Sigmoid colon (tissue), 7 donors: ENCODE data around the gene RTL10. TPM values are rescaled to one million over a fixed set of nuclear protein-coding genes. Genes with fewer than 3 reads are reported as not detected.

Experiments used
- DNase-seq: peaks from one replicate; pipeline ENCODE4 v3.0.0-alpha.2; 2019
- H3K27ac ChIP-seq, 4 donors: fragments of 200-600 bp; sonication (generic); one replicate each; pipeline ENCODE4 v1.5.1; 2016 to 2019; ENCODE audit warnings: mild to moderate bottlenecking in 1 of 4
- H3K27me3 ChIP-seq, 3 donors: fragments of 200-600 bp; sonication (generic); one replicate each; pipeline ENCODE4 v1.5.1; 2019; ENCODE audit warnings: mild to moderate bottlenecking in 1 of 3
- H3K36me3 ChIP-seq, 4 donors: fragments of 200-600 bp; sonication (generic); one replicate each; pipeline ENCODE4 v1.5.1; 2016 to 2019
- H3K4me1 ChIP-seq, 4 donors: fragments of 200-600 bp; sonication (generic); one replicate each; pipeline ENCODE4 v1.5.1; 2017 to 2019
- H3K4me3 ChIP-seq, 4 donors: fragments of 200-600 bp; sonication (generic); one replicate each; pipeline ENCODE4 v1.5.1; 2017 to 2019; ENCODE audit warnings: mild to moderate bottlenecking in 2 of 4, moderate library complexity in 1 of 4
- H3K9me3 ChIP-seq, 4 donors: fragments of 200-600 bp in 3 of 4; sonication (generic) in 3 of 4; one replicate each; pipeline versions ENCODE4 v1.5.1 to v1.6.1; 2013 to 2019
- EP300 ChIP-seq, 4 donors: sonication (generic); formaldehyde crosslinking; IDR thresholded peaks; one replicate each; pipeline ENCODE4 v1.6.1; 2017; ENCODE audit warnings: antibody characterized with exemption in 4 of 4
- POLR2A ChIP-seq, 2 donors: fragments of 450-650 bp; IDR thresholded peaks; one replicate each; pipeline ENCODE4 v1.6.1; 2016; ENCODE audit warnings: antibody characterized with exemption in 2 of 2, mild to moderate bottlenecking in 2 of 2, moderate library complexity in 2 of 2
- POLR2AphosphoS5 ChIP-seq, 4 donors: sonication (generic); formaldehyde crosslinking; IDR thresholded peaks; one replicate each; pipeline ENCODE4 v1.6.1; 2017; ENCODE audit warnings: antibody characterized with exemption in 4 of 4
- WGBS, 2 donors: extraction: QIAGEN DNeasy Blood & Tissue Kit; methylation state at CpG; one replicate each; pipeline ENCODE4 v1.1.7; 2013; 5-methylcytosine and 5-hydroxymethylcytosine counted together
- intact Hi-C: fragments of 100-400 bp; cut with DNase I; formaldehyde crosslinking; loops from one replicate; pipeline ENCODE4 v1.15.1; 2023
- polyA plus RNA-seq, 3 donors: library from polyadenylated mRNA; stranded (reverse); fragments of 200-250 nt; gene quantifications; one replicate each; pipeline ENCODE4 v1.2.3, GENCODE V29; 2013
- total RNA-seq, 4 donors: library from RNA; depleted of rRNA; stranded (reverse); fragments of >200 nt; gene quantifications; one replicate each; pipeline ENCODE4 v1.1.0, GENCODE V29; 2016
- TF ChIP-seq, protein P1 (sequence below), 4 experiments: fragments of 450-650 bp in 3 of 4; fragments of 200-600 bp in 1 of 4; IDR thresholded peaks; one replicate each; pipeline ENCODE4 v1.5.1; 2016 to 2019; ENCODE audit warnings: antibody characterized with exemption in 4 of 4, mild to moderate bottlenecking in 3 of 4, moderate library complexity in 2 of 4
- donor health status: healthy with polysubstance abuse.
- donor health status: Bipolar disorder and iron deficiency.
- donor health status: healthy.

RTL10 gene
- total and polyA plus RNA-seq, 7 donors = 1.8 to 15.0 (median 7.8) TPM

DNA sequence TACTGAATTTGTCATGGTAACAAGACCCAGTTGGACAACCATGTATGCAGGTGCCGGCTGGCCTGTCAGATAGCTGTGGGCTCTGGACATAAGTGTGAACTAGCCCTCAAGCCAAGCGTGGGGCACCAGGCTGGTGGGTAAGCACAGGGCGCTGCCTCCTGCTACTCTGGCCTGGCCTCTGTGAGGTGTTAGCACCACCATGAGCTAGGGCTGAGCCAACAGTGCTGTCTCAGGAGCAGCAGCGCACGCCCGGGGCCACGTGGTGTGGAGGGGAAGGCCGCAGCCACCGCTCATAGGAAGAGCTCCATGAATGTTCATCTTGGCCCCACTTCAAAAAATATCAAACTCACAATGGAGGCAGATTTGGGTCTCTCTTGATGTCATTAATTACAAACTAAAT is 35.3 kb upstream of the RTL10 start:
- DNase-seq = no peak
- no peak for TF ChIP-seq POLR2A (IDR thresholded peaks at IDR 0.05)
- no peak for TF ChIP-seq EP300 (IDR thresholded peaks at IDR 0.05)
- TF ChIP-seq, protein P1, sequence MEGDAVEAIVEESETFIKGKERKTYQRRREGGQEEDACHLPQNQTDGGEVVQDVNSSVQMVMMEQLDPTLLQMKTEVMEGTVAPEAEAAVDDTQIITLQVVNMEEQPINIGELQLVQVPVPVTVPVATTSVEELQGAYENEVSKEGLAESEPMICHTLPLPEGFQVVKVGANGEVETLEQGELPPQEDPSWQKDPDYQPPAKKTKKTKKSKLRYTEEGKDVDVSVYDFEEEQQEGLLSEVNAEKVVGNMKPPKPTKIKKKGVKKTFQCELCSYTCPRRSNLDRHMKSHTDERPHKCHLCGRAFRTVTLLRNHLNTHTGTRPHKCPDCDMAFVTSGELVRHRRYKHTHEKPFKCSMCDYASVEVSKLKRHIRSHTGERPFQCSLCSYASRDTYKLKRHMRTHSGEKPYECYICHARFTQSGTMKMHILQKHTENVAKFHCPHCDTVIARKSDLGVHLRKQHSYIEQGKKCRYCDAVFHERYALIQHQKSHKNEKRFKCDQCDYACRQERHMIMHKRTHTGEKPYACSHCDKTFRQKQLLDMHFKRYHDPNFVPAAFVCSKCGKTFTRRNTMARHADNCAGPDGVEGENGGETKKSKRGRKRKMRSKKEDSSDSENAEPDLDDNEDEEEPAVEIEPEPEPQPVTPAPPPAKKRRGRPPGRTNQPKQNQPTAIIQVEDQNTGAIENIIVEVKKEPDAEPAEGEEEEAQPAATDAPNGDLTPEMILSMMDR (IDR thresholded peaks at IDR 0.05) = no peak
- no peak for TF ChIP-seq POLR2AphosphoS5 (IDR thresholded peaks at IDR 0.05)
- no peaks in the 10 kb centered on the region for H3K9me3 ChIP-seq
- H3K27me3 ChIP-seq = no peaks in the 10 kb centered on the region
- 90 to 94% methylated on average over 9 of the region's 9 CpGs for WGBS, 2 donors
- H3K4me3 ChIP-seq = no peak overlapping the region
- H3K36me3 ChIP-seq = peaks cover 0 to 22% (median 3%) of the 10 kb centered on the region in 4 donors
- intact Hi-C loops = no loop called here
- H3K27ac ChIP-seq = no peak overlapping the region
- peaks cover 0 to 21% (median 4%) of the 10 kb centered on the region in 4 donors for H3K4me1 ChIP-seq

DNA sequence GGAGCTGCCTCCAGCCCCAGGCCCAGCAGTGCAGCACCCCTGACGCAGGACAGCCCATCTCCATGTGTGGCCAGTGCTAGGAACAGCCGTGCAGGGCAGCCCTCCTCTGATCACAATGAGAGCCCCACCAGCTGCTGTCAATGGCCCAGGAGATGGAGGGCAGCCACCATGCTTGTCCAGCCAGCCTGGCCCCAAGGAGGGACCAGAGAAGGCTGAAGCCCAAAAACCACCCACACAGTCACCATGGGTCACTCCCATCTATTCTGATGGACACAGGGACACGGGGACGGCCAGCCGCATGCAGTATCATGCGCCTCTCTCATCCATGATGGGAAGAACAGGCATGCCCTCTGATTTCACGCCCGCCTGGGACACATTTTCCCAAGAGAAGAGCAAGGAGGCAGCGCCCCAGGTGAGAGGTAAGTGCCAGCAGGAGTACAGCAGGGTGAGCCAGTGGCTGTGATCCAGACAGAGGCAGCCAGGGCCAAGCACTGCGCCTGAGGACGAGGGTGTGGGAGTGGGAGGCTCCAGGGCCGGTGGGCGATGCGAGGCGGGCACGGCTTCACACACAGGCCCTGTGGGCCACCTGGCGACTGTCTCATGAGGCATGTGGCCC is 33.6 kb upstream of the RTL10 start:
- no peaks in the 10 kb centered on the region for H3K27me3 ChIP-seq
- TF ChIP-seq, protein P1 (IDR thresholded peaks at IDR 0.05) = no peak
- TF ChIP-seq POLR2A (IDR thresholded peaks at IDR 0.05) = no peak
- no peak for TF ChIP-seq POLR2AphosphoS5 (IDR thresholded peaks at IDR 0.05)
- no peak for TF ChIP-seq EP300 (IDR thresholded peaks at IDR 0.05)
- WGBS, 2 donors = 95 to 96% methylated on average over 17 of the region's 17 CpGs

DNA sequence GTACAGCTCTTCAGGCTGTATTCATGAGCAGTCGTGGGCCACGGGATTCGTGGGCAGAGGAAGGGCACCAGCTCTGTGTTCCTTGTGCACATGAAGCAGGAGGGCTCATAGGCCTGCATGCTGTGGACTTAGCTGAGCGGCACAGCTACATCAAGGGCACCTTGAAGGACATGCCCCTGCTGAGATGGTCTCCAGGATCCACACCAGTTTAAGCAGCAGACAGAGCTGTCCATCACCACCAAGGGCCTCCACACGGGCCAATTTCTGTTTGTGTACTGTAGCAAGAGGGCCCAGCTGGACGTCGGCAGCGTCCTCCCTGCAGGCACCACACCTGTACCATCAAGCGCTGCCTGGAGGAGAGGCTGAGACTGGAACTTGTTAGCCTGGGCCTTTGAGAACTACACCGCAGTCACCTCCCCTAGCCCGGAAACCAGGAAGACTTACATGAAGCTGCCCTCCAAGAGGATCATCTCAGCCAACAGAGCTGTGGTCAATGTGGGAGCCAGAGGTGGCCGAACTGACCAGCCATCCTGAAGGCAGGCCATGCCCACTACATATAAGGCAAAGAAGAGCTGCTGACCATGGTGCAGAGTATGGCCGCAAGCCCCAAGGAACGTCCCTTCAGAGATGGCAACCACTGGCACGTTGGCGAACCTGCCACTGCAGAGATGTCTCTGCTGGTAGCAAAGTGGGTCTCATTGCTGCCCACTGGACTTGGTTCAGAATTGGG is 32.7 kb upstream of the RTL10 start:
- H3K27me3 ChIP-seq = no peaks in the 10 kb centered on the region
- WGBS, 2 donors = 86 to 94% methylated on average over 16 of the region's 16 CpGs
- peaks cover 0 to 5% (median 4%) of the 10 kb centered on the region in 4 donors for H3K36me3 ChIP-seq
- intact Hi-C loops = no loop called here
- TF ChIP-seq POLR2A (IDR thresholded peaks at IDR 0.05) (no peak), POLR2AphosphoS5 (IDR thresholded peaks at IDR 0.05) (no peak), EP300 (IDR thresholded peaks at IDR 0.05) (no peak)
- TF ChIP-seq, protein P1 (IDR thresholded peaks at IDR 0.05) = no peak
- no peak for DNase-seq
- H3K27ac ChIP-seq = no peak overlapping the region
- H3K9me3 ChIP-seq = no peaks in the 10 kb centered on the region
- H3K4me3 ChIP-seq = no peak overlapping the region
- peaks cover 0 to 19% (median 8%) of the 10 kb centered on the region in 4 donors for H3K4me1 ChIP-seq

More for the DNA sequence above, 33.6 kb upstream of the RTL10 start:
- H3K9me3 ChIP-seq = no peaks in the 10 kb centered on the region
- H3K4me3 ChIP-seq = no peak overlapping the region
- no peak for DNase-seq
- intact Hi-C loops = no loop called here
- H3K4me1 ChIP-seq = peaks cover 0 to 21% (median 4%) of the 10 kb centered on the region in 4 donors
- H3K36me3 ChIP-seq = peaks cover 0 to 5% (median 2%) of the 10 kb centered on the region in 4 donors
- H3K27ac ChIP-seq = no peak overlapping the region

DNA sequence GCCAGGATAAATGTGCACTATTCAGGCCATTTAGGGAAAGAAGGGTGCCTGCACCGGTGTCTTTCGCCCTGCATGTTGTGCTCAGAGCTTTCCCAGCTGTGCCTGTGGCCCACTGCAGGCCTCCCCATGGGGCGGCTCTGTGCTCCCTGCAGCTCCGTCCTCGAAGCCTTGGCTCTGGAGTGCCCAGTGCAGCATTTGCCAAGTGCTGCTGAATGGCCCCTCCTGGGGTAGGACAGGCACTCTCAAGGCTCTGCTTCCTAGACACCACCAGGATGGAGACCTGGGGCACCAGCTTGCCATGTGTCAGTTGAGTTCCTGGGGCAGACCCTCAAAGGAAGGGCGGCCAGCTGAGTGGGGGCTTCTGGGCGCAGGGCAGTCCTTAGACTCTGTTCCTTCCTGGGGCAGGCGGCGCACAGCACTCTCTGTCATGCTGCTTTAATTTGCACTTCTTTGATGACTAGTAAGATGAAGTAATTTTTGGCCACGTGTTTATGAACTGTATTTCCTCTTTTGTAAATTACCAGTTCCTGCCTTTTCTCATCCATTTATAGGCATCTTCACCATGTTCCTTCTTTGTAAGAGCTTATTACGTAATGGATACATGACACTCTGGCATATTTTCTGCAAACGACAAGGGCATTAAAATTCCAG is 32.1 kb upstream of the RTL10 start:
- TF ChIP-seq POLR2AphosphoS5 (IDR thresholded peaks at IDR 0.05) (no peak), EP300 (IDR thresholded peaks at IDR 0.05) (no peak), POLR2A (IDR thresholded peaks at IDR 0.05) (no peak)
- TF ChIP-seq, protein P1 (IDR thresholded peaks at IDR 0.05) = no peak
- H3K4me1 ChIP-seq = peaks cover 0 to 19% (median 10%) of the 10 kb centered on the region in 4 donors
- H3K27ac ChIP-seq = peak overlapping the region in 1 of 4 donors; percentile 27
- peaks cover 0 to 5% (median 4%) of the 10 kb centered on the region in 4 donors for H3K36me3 ChIP-seq
- 62 to 84% methylated on average over 12 of the region's 12 CpGs for WGBS, 2 donors
- no peaks in the 10 kb centered on the region for H3K9me3 ChIP-seq
- DNase-seq = no peak
- intact Hi-C loops = no loop called here
- H3K27me3 ChIP-seq = no peaks in the 10 kb centered on the region
- no peak overlapping the region for H3K4me3 ChIP-seq
